Measurements from ENCODE around the gene BRD9. TPM values are rescaled to one million over a fixed set of nuclear protein-coding genes. Genes with fewer than 3 reads are reported as not detected.
"Not testable (repeated sequence)": the region's sequence is repeated elsewhere in the genome, so short reads cannot be mapped to it uniquely, and the experiment has no call there.

The BRD9 gene
- total and polyA plus RNA-seq, 9 of the 15 experiments (the other 6 are each of a cell fraction or from before 2014, with no cell fraction given): 2.4 to 68.7 (median 44.9) TPM

GRCh38 chr5:881551-881935 lies 11.1 kb downstream of the BRD9 start:
- peaks cover 0 to 22% of the 10 kb centered on the region in 2 experiments; a peak in 1 of 5 replicates for H3K4me1 ChIP-seq (replicated peaks in 1 of 2; ENCODE audit: control insufficient read depth in 2 of 2, insufficient read depth in 2 of 2, low read length in 2 of 2)
- no peak overlapping the region for H3K27ac ChIP-seq (ENCODE audit: extremely low read depth, low read depth, low read length)
- no peaks in the 10 kb centered on the region for H3K27me3 ChIP-seq (ENCODE audit: control insufficient read depth in 2 of 2, insufficient read depth in 2 of 2, low read length in 2 of 2)
- H3K79me2 ChIP-seq (ENCODE audit: control insufficient read depth, insufficient read depth, low read length): peaks cover 52% of the 10 kb centered on the region
- FAIRE-seq (no peak), DNase-seq (ENCODE audit: extremely low read depth in 1 of 4, low spot score in 3 of 4) (no peak), ATAC-seq (no peak)
- H3K9me3 ChIP-seq (replicated peaks; ENCODE audit: control insufficient read depth, insufficient read depth, low read depth, low read length): no peaks in the 10 kb centered on the region
- CTCF ChIA-PET (ENCODE audit: low intra/inter-chr PET ratio): no interaction called here
- H2AFZ ChIP-seq (ENCODE audit: low read depth, low read length): no peak overlapping the region
- 94% methylated on average over 12 of the region's 12 CpGs for WGBS (ENCODE audit: insufficient coverage, low coverage, missing lambda C conversion rate)
- no peaks in the 10 kb centered on the region for H3K9me1 ChIP-seq (ENCODE audit: control insufficient read depth, insufficient read depth, low read length)
- peaks cover 79% of the 10 kb centered on the region for H3K36me3 ChIP-seq (ENCODE audit: control insufficient read depth, insufficient read depth, low read length)
- POLR2A ChIA-PET: interaction anchor here (0.8 kb wide), 1 partner anchor 11 kb away, joined by 4 read pairs; the partner anchor contains the start of genes BRD9 and TRIP13
- BruUV-seq (replicated peaks): no TSS peak
- TF ChIP-seq MTA1 (IDR thresholded peaks at IDR 0.05; ENCODE audit: borderline replicate concordance) (no peak), NR1H2 (CRISPR knock-in tag; IDR thresholded peaks at IDR 0.05) (no peak)
- intact Hi-C loops (cut with micrococcal nuclease): no loop called here
- in situ Hi-C loops (cut with MboI): no loop called here
- H3K4me3 ChIP-seq: no peak overlapping the region
- H3K9ac ChIP-seq (ENCODE audit: insufficient read depth in 1 of 2, low read depth in 2 of 2, low read length in 2 of 2): peak overlapping the region in 1 of 2 experiments; percentile 39; a peak in 2 of 4 replicates
- peaks cover 22% of the 10 kb centered on the region for H4K20me1 ChIP-seq (replicated peaks; ENCODE audit: control insufficient read depth, insufficient read depth, low read length)
- H3K4me2 ChIP-seq (ENCODE audit: insufficient read depth, low read length): no peak overlapping the region

- no peaks in the 10 kb centered on the region for H3K9me1 ChIP-seq (ENCODE audit: control insufficient read depth, insufficient read depth, low read length)
- peaks cover 22% of the 10 kb centered on the region for H4K20me1 ChIP-seq (replicated peaks; ENCODE audit: control insufficient read depth, insufficient read depth, low read length)
- no peak overlapping the region for H2AFZ ChIP-seq (ENCODE audit: low read depth, low read length)
- intact Hi-C loops (cut with micrococcal nuclease) (no loop called here), in situ Hi-C loops (cut with MboI) (no loop called here)
- no peak for FAIRE-seq
- H3K4me2 ChIP-seq (ENCODE audit: insufficient read depth, low read length): no peak overlapping the region
- peaks cover 78% of the 10 kb centered on the region for H3K36me3 ChIP-seq (ENCODE audit: control insufficient read depth, insufficient read depth, low read length)
- TF ChIP-seq CHAMP1 (IDR thresholded peaks at IDR 0.05): no peak
- WGBS (ENCODE audit: insufficient coverage, low coverage, missing lambda C conversion rate): 97% methylated on average over 33 of the region's 35 CpGs
- H3K79me2 ChIP-seq (ENCODE audit: control insufficient read depth, insufficient read depth, low read length): peaks cover 47% of the 10 kb centered on the region
- DNase-seq (ENCODE audit: extremely low read depth in 1 of 4, low spot score in 3 of 4): no peak
- POLR2A ChIA-PET: no interaction called here
- H3K4me3 ChIP-seq: no peak overlapping the region
- H3K9me3 ChIP-seq (replicated peaks; ENCODE audit: control insufficient read depth, insufficient read depth, low read depth, low read length): no peaks in the 10 kb centered on the region
- no peak overlapping the region for H3K27ac ChIP-seq (ENCODE audit: extremely low read depth, low read depth, low read length)
- CTCF ChIA-PET (ENCODE audit: low intra/inter-chr PET ratio): no interaction called here
- no peak for ATAC-seq
- no TSS peak for BruUV-seq (replicated peaks)
- H3K4me1 ChIP-seq (replicated peaks in 1 of 2; ENCODE audit: control insufficient read depth in 2 of 2, insufficient read depth in 2 of 2, low read length in 2 of 2): peaks cover 0 to 24% of the 10 kb centered on the region in 2 experiments; a peak in 1 of 5 replicates
- peak overlapping the region in 1 of 2 experiments; percentile 39; a peak in 1 of 4 replicates for H3K9ac ChIP-seq (ENCODE audit: insufficient read depth in 1 of 2, low read depth in 2 of 2, low read length in 2 of 2)
- H3K27me3 ChIP-seq (ENCODE audit: control insufficient read depth in 2 of 2, insufficient read depth in 2 of 2, low read length in 2 of 2): no peaks in the 10 kb centered on the region
Measured at GRCh38 chr5:880816-881550, 11.6 kb downstream of the BRD9 start.

- DNase-seq (ENCODE audit: extremely low read depth in 1 of 4, low spot score in 3 of 4); intact Hi-C loops (cut with micrococcal nuclease); H3K9me1 ChIP-seq (ENCODE audit: control insufficient read depth, insufficient read depth, low read length); H2AFZ ChIP-seq (ENCODE audit: low read depth, low read length); CTCF ChIA-PET (ENCODE audit: low intra/inter-chr PET ratio); H3K27ac ChIP-seq (ENCODE audit: extremely low read depth, low read depth, low read length); in situ Hi-C loops (cut with MboI); H3K9me3 ChIP-seq (replicated peaks; ENCODE audit: control insufficient read depth, insufficient read depth, low read depth, low read length); FAIRE-seq; ATAC-seq; H3K27me3 ChIP-seq (ENCODE audit: control insufficient read depth in 2 of 2, insufficient read depth in 2 of 2, low read length in 2 of 2); H3K4me3 ChIP-seq; H3K4me2 ChIP-seq (ENCODE audit: insufficient read depth, low read length); POLR2A ChIA-PET; H3K9ac ChIP-seq (ENCODE audit: insufficient read depth in 1 of 2, low read depth in 2 of 2, low read length in 2 of 2); BruUV-seq (replicated peaks): not testable (repeated sequence)
- Histone ChIP-seq H3K79me2 (ENCODE audit: control insufficient read depth, insufficient read depth, low read length) (peaks cover 28% of the 10 kb centered on the region), H3K4me1 (replicated peaks in 1 of 2; ENCODE audit: control insufficient read depth in 2 of 2, insufficient read depth in 2 of 2, low read length in 2 of 2) (peaks cover 0 to 13% of the 10 kb centered on the region in 2 experiments; a peak in 1 of 5 replicates), H3K36me3 (ENCODE audit: control insufficient read depth, insufficient read depth, low read length) (peaks cover 76% of the 10 kb centered on the region), H4K20me1 (replicated peaks; ENCODE audit: control insufficient read depth, insufficient read depth, low read length) (peaks cover 23% of the 10 kb centered on the region)
- no CpG with 5 or more reads among the region's 8 CpGs for WGBS (ENCODE audit: insufficient coverage, low coverage, missing lambda C conversion rate)
Measured at GRCh38 chr5:878677-879076, 13.9 kb downstream of the BRD9 start.

Data from K562 (cell line).